ENCODE measurements around the gene DHX58.

- TF ChIP-seq POLR2A (IDR thresholded peaks at IDR 0.05): no peak
- TF ChIP-seq CTCF (IDR thresholded peaks at IDR 0.05): no peak
Observed at GRCh38 chr17:42092939-42093338, 19.6 kb downstream of the DHX58 start.
